HG02763 (cell line): Measurements from ENCODE around the gene PMEPA1.

Source experiments
- ATAC-seq: cut with Tn5 transposase; IDR thresholded peaks from one replicate; pipeline ENCODE4 v1.9.1; 2021; ENCODE audit warnings: mild to moderate bottlenecking, moderate library complexity; ENCODE audit not compliant: unreplicated experiment

The PMEPA1 gene

DNA sequence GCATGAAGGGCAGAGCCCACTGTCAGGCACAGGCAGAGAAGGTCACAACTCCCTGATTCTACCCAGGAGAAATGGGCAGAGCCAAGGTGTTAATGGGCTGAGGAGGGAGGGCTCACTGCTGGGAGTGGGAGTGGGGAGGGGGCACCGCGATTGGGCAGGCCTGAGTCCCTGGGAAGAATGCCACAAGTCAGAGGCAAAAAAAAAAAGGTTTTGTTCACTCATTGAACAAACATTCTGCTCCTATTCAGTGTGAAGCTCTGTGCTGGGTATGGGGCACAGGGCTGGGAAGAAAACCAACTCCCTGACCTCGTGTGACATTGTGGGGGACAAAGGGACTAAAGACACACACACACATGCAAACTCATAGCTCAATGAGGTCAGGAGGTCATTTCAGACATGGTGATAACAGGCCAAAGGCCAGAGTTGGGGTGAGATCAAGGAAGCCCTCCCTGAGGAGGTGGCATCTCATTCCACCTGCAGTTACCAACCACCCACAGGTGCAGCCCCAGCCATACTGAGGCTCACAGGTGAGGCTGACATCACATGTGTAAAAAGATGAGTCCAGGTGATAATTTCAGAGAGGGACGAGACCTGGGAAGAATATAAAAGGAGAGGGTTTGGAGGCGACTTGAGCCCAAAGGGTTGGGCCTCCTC lies 3.2 kb upstream of the PMEPA1 start:
- no peak for ATAC-seq

DNA sequence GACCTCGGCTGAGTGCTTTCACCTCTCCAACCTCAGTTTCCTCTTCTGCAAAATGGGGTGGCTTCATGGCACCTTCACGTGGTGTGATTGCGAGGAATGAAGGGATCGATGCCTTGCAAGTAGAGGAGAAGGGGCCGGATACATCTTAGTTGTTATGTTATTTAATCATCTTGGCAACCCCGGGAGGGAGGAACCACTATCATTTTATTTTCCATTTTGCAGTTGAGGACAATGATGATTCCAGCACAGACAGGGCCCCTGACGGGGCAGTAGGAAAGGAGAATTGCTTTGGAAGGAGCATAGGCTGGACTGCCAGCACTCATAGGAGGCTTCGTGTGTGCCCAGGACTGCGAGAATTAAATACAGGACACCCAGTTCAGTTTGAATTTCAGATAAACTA lies 2.5 kb upstream of the PMEPA1 start:
- ATAC-seq: no peak

DNA sequence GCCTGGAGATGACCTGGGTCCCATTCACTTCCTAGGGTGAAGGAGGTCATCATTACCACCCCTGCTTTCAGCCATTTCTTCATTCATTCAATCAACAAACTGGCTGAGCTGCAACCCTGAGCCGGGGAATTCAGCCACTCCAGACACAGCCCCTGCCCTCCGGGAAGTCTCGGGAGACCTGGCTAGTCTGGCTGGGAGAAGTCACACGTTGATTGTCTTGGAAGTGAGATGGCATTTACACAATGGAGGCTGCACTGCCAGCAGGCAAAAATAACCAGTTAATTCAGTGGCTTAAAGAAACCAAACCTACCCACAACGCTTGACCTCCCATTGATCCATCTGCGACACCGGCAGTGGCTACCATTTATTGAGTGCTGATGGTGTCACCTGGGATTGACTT lies 2.0 kb upstream of the PMEPA1 start:
- no peak for ATAC-seq

DNA sequence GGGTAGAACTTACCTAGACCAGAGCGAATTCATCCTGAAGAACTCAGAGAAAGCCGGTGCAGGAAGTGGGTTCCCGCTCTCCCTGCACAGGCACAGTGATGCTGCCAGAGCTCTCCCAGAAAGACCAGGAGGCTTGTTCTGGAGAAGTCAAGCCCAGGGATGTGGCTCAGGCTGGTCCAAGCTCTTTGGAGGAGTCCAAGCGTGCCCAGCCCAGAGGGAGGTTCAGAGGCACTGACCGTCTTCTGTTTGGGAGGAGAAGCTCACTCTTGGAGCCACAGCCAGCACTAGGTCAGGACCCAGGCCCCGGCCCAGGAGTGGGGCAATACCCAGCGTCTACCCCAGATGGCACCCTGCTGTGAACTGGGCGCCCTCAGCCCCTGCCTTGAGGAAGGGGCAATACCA lies 1.5 kb upstream of the PMEPA1 start:
- ATAC-seq: no peak

DNA sequence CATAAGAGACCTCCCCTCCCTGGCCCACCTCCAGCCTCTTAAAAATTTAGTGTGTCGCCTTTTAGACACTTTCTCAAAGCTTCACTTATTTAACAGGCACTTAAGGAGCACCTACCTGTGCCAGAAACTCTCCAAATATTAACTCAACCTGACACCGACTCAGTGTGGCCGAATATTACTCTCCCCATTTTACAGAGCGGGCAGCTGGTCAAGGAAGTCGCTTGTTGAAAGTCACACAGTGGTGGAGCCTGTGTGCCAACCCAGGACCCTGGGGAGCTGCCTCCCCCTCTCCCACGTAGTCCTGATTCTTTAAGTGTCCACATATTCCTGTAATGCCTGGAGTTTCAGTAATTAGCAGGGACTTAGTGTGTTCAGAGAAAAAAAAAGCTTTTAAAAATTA lies 1.0 kb upstream of the PMEPA1 start:
- ATAC-seq: no peak

DNA sequence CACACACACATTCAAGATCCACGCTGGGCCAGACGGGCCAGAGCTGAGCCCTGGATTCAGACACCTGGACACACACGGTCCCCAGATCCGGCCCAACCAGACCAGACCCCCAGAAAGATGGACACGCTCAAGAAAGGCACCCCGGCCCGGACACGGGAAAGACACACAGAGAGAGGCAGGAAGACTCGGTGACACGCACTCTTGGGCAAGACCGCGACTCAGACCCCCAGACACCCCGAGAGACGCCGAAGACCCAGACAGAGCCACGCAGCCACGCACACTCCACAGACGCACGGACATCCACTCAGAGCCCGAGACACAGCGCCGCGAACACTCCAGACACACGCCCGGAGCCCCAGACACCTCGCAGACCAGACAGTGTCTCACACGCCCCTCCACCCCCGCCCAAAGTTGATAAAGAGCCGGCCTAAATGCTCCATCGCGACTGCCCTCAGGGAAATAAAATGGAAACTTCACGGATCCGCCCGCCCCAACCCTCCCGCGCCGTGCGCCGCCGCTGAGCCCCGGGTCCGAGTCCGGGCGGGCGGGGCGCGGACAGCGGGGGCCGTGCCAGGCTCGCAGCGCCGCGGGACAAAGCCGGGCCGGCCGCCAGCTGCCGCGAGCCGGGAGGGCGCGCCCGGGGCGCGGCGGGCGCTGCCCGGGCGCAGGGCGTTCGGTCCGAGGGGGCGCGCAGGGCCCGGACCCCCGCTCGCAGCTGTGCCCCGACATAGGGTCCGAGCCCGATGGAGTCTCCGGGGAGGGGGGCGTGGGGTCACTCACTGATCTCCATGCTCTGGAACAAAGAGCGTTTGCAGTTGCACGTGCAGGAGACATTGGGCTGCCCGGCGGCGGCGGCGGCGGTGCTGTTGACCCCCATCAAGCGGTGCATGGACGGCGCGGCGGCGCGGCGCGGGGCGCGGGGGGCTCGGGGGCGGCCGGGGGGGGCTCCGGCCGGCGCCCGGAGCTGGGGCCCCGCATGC lies 831 bp downstream of the PMEPA1 start:
- ATAC-seq: no peak

DNA sequence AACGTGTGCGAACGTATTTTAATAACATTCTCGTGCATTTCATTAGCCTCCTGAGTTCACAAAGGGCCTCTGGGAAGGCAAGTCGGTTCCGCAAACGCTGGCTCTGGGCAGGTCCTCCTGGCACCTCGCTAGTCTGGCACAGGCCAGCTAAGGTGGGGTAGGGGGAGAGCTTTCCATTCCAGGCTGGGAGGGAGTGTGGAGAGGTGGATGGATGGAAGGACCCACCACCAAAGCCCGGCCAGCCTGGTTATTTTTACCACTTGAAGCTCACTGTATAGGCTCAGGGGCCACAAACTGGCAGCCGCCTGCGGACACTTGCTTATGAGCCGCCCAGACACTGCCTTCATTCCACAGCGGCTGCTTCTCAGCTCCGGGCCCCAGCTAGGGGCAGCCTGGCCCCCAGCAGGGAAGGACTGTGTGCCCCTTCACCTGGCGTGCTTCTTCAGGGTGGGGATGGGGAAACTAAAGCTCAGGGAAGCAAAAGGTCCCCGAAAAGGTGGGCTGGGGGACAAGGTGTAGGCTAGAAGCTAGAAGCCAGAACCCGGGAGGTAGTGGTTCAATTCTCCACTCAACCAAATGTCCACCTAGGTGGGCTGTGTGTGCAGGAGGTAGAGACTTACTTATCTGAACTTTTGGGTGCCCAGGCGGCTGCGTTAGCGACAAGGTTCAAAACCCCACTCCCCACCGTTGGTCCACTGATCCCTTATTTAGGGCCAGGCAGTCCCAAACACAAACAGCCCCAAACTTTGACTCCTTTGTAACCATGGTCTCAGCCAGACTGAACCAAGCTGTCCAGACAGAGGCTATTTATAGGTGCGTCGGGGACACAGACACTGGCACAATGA lies 1.7 kb downstream of the PMEPA1 start:
- no peak for ATAC-seq

DNA sequence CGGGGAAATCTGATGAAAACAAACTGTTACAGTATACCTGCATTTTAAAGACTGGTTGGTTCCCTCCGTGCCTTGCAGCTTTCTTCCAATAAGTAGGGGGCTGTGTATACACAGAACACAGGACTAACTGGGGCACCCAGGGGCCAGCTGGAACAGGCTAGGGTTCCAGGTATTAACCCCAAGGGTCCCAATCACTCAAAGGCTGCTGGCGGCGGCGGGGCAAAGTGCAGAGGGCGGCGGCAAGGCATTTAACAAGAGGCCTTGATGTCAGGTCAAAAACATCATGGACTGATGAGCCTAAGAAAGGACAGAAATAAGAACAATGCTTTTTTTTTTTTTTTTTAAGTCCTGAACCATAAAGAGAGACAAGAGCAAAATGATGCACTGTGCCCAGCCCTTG lies 2.5 kb downstream of the PMEPA1 start:
- no peak for ATAC-seq

DNA sequence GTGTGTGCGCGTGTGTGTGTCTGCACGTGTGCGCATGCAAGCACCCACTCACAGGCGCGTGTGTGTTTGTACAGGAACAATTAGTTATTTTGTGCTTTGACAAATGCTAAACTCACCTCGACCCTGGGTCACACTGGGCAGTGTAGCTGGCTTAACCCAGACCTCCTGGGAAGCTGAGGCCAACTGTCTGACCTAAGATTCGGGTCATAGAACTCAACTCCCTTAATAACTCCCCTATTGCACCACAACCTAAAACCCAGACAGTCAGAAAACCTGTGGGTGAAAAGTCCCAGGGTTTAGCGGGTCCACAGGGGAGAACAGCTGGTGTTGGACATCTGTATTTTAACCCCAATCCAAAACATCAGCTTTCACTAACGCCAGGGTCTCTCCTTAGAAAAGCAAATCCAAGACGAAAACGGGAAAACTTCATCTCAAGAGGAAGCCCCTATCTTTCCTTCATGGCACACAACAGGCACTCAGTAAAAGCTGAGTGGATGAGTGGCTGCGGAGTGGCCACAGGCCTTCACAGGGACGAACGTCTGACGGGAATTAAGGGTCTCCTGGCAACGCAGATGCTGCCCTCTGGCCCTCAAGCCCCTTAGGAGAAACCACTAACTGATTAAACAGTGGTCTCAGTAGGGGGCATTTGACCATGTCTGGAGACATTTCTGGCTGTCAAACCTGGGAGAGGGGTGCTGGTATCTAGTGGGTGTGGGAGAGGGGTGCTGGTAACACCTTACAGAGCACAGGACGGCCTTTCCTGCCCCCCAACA lies 4.5 kb downstream of the PMEPA1 start:
- ATAC-seq: no peak

DNA sequence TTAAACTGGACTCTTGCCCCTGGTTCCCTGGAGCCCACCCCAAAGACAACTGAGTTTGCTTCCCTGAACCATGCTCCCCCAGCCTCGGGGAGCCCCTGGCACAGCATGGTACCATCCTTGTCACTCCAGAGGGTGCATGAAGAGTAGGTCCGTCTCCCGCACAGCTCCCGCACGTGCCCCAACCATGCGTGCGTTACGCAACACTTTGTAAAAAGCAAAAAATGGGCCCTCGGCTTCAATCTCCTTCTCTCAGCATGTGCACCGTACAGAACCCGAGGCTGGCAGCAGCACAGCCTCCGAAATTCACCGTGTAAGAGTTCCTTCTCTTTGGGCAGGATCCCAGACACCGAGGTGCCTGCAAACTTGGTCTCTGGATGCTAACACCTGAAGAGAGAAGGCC lies 5.6 kb downstream of the PMEPA1 start:
- ATAC-seq: no peak

DNA sequence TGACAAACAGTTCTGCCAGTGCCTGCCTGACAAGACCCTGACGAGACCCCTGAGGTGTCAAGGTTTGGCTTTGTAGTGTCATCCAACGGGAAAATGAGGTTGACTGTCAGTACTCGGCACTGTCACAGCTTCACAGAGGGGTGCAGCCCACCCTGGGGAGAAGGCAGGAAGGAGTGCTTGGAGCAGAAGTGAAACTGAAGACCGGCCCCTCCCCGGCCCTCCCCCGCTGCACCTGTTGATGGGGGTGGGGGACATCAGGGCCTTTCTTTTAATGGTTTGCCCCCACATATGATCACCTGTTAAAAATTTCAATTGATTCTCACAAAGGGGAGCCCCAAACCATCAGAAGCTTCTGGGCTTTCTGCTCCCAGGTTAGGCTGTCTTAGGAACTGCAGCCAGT lies 6.8 kb downstream of the PMEPA1 start:
- no peak for ATAC-seq

DNA sequence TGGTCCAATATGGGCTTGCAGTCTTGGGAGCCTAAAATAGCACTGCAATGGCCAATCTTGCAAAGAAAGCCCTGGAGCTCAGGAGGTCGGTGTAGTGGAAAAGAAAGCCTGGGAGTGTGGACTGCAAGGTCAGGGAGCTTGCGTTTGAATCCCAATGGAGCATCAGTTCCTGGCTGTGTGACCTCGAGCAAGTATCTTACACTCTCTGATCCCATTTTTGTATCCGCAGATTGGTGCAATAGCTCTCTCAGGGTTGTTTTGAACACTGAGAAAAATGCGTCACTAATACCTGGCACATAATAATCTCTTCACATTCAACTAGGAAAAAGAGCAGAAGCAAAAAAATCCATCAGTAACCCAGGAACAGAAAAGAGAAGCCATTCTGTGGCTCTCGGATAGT lies 7.3 kb downstream of the PMEPA1 start:
- ATAC-seq: no peak

DNA sequence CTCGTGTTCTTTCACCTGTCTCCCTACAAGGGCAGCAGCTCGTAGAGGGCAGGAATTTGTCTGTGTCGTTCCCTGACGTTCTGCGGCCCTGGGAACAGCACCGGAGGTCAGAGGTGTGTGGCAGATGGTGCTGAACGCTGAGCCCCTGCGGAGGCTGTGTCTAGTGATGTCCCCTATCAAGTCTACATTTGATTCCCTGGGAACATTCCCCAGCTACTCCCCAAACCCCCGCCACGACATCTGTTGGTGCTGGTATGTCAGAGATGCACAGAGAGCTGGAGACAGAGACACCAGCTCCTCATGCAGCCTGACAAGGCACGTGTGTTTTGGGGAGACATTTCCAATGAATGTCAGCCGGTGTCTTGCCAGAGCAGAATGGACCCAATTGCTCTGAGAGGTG lies 7.7 kb downstream of the PMEPA1 start:
- no peak for ATAC-seq

DNA sequence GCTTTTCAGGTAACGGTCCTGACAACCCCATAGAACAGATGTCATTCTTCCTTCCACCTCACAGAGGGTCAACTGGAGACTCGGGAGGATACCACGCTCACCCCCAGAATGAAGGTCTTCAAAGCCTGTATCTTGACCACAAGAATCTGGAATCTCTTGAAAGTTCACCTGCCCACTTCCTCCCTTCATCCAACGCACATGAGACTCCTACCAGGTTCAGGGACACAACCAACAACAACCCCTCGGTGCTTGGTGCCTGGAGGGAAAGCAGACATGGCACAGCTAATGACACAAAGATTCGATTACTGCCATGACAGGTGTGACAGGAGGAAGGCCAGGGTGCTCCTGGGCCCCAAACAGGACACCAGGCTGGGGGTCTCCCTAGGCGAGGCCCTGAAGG lies 8.2 kb downstream of the PMEPA1 start:
- no peak for ATAC-seq

DNA sequence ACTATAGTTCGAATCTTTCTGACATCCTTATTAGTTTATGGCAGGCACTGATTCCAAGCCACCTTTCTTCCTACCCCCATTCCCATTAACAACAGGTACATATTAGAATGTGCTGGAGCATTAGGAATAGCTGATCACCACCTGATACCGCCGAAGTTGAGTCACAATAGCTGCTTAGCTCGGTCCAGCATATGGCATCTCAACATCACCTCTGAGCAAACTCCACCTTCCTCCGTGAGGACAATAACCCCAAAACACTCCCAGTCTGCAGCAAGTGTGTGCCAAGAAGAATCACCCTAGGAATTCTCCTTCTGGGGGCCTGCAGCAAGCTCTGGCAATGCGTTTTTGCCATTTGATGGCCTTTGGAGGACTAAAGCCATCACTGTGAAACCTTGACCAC lies 8.7 kb downstream of the PMEPA1 start:
- no peak for ATAC-seq

DNA sequence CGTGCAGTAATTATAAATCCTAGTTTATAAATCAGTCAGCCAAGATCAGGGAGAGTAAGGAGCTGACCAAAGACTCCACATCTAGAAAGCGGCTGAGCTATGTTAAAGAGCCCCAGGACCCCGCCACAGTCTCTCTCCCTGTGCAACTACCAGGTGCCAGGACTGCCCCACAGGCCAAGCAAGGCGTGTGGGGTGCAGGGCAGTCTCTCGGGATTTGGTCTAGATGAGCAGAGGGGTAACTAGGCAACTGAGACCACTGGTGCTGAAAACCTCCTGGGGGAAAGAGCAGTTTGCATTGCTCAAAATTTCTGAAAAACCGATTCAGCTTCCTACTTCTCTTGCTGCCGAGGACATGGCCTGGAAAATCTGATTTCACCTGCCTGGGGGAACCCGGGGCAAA lies 10.4 kb downstream of the PMEPA1 start:
- no peak for ATAC-seq

DNA sequence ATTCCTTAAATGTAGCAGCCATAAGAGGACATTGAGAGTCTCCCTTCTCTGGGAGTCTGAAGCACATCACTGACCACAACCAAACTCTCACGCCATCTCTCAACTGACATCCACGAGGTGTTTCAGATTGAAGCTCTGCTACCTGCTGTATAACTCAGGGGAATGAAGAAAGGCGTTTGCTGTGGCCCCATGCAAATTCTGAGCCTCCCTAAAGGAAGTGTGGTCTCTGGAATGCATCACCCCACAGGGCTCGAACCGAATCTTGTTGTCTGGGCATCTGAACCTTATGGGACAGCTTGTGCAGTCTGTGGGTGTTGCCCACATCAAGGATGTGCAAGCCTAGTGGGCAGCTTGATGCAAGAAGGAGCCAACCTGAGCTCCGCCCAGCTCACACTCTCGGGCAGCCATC lies 10.9 kb downstream of the PMEPA1 start:
- ATAC-seq: no peak

DNA sequence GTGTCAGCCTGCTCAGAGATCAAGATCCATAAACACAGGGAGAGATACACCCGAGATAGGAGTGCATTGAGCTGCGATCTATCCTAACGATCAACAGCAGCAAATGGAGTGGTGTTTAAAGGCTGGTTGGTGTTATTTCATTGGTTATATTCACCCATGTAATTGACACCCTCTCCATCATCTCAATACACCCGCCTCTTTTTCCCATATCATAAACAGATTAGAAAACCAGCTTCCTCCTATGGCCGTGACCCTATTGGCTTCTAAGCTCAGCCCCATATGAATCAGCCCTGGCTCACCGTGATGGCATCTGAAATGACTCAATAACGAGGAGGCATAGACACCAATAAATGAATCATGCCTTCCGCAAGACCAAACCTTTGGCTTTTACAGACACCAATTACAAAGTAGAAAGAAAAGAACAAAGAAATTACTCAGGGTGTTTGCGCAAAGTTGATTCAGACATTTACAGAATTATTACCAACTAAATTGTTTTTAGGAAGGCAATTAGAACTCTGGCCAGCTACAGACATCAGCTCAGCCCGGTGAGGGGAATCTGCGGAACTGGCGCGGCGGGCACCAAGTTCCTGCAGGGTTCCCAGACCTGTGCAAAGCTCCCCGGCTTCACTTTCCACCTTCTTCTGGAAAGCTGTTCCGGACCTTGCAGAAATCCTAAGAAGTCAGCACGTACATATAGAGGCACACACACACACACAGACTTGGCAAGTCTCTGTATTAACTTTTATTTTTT lies 11.5 kb downstream of the PMEPA1 start:
- ATAC-seq: no peak

DNA sequence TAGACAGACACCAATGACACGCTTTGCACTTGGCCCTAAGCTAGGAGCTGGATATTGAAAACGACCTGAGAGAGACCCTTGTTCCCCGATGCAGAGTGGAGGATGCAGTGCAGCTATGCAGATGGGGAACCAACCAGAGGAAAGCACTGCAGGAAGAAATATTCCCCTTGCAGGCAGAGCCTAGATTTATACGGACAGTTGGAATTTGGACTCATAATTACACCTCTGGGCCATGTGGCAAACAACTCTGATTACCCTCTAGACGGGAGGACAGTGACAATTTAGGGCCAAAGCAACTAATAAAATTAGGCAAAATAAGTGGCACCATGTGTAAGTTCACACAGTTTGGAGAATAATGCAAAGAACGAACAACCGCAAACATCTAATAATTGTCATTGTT lies 12.3 kb downstream of the PMEPA1 start:
- no peak for ATAC-seq

DNA sequence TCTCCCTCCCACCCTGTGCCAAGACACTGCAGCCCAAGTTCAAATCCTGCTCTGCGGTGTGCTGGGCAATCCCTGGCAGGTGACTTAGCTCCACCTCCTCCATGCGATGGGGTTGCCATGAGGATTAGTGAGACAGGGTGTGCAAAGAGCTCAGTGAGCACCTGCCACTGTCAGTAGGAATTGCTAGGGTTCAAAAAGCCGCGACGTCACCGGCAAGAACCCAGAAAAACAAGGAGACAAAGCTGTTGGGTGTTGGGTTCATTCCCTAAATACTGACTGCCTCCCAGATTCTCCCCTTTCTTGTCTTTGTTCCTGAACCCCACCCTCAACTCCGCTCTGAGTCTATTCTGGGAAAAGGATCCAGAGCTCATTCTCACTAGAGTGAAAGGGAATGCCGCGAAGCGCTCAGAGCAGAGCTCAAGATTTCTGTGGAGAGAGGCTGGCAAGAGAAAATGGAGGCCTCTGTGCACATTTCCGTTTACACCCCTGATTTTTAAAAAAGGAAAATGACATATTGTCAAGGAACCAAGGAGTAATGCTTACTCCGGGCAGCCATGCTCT lies 13.3 kb downstream of the PMEPA1 start:
- no peak for ATAC-seq
